GM18520 (cell line): Measurements from ENCODE around the gene BRSK1.

ENCODE experiments used
- ATAC-seq: cut with Tn5 transposase; IDR thresholded peaks from one replicate; pipeline ENCODE4 v1.9.1; 2021; ENCODE audit not compliant: unreplicated experiment

Gene BRSK1

GRCh38 chr19:55283548-55284377 lies at the start of gene BRSK1:
Gene BRSK1 (plus strand): TSS chr19:55283997. CDS start chr19:55284443, 446 bp downstream.
- no peak for ATAC-seq

GRCh38 chr19:55238030-55238429 lies 45.8 kb upstream of the BRSK1 start:
- no peak for ATAC-seq

DNA sequence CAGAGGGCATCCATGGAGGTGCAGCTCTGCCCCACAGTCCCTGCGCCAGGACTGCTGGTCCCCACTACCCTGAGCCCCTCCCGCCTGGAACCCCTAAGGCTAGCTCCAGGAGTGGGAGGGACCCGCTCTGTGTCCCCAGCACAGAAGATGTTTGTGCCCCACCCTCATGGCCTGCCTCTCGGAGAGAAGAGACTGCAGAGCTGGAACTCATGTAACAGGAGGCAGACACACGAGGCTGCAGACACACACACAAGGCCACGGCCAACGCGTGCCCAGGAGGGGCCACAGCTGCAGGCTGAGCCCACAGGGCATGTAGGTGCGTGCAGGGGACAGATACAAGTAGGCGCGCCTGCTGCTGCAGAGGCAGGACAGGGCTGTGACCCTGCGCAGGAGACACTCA lies 44.8 kb upstream of the BRSK1 start:
- no peak for ATAC-seq

DNA sequence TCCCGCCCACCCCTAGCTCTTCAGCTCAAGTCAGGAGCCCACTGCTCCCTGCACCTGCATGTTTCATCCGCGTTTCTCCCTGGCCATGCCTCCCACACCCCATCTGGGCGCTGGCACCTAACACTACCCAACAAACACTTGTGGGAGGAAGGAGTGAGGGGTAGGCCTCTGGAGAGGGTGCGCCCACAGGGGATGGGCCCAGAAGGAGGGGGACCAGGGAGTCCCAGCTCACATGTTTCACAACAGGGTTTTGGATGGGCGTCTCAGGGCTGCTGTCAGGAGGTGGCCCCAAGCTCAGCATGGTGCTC lies 43.1 kb upstream of the BRSK1 start:
- no peak for ATAC-seq

DNA sequence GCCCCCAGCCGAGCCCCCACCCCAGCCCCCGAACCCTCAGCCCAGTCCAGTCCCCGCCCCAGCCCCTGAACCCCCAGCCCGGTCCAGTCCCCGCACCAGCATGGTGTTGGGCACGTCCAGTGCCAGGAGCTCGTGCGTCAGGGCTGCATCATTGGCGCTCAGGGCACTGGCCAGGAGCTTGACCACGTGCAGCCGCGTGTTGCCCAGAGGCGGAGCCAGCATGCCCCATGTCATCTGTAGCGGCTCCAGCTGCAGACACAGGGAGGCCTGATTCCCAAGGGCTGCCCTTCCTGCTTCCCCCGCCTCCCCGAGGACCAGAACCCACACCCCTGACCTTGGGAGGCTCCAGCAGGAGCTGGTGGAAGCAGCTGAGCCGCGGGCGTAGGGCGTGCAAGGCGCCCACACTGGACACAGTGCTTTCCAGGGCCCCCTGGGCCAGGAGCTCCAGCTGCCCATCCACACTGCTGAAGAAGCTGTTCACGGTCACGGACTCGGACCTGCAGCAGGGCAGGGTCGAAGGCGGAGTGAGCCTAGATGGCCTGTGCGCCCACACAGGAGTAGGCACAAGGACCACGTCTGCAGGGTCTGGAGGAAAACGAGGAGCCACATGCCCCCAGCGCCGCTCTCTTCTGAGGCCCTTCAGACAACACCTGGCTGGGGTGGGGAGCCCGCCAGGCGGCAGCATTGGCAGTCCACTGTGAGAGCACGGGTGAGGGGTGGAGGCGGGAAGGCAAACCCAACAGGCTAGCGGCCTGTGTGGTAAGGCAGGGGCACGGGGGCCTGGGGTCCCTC lies 42.5 kb upstream of the BRSK1 start:
- ATAC-seq: no peak

GRCh38 chr19:55241935-55242464 lies 41.8 kb upstream of the BRSK1 start:
- ATAC-seq: no peak

DNA sequence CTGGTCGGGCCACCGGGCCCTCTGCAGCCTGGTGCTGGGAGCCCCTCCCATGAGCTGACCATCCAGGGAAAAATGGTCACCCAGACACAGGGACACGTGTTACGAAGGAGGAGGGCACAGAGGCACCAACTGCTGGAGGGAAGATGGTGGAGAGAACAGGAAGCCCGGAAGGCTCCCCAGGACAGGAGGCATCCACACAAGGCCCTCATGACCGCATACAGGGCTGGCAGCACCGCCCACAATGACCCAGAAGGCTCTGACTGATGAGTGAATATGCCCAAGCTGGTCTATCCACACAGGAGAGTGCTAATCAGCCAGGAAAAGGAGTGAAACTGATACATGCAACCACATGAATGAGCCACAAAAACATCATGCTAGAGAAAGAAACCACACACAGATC lies 41.3 kb upstream of the BRSK1 start:
- no peak for ATAC-seq

- ATAC-seq: no peak
Observed at GRCh38 chr19:55244004-55244680, 39.7 kb upstream of the BRSK1 start.

DNA sequence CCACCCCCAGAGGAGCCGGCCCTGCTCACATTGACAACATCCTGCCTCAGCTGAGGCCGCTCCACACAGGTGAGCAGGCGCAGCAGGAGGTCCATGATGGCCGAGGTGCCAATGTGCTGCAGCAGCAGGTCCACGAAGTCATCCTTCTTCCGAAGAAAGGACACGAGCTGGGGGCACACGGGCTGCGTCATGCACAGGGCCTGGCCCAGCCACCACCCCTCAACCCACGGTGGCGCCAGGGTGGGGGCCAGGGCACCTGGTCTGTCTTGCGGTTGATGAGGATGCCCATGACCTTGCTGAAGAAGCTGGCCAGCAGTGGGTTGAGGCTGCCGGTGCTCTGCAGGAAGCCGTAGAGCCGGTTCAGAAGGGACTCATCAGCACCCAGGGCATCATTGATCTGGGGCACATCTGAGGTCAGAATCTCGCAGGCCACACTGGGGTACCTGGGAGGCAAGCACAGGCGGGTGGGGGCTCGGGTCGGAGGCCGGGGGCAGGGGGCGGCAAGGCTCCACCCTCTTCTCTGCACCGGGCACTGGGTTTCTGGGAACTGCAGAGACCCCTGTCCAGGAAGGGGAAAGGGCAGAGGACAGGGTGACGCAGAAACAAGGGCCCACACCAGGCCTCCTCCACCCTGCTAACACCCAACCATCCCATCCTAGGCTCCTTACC lies 38.4 kb upstream of the BRSK1 start:
- ATAC-seq: no peak

- no peak for ATAC-seq
Observed at GRCh38 chr19:55246462-55247451, 37.0 kb upstream of the BRSK1 start.

DNA sequence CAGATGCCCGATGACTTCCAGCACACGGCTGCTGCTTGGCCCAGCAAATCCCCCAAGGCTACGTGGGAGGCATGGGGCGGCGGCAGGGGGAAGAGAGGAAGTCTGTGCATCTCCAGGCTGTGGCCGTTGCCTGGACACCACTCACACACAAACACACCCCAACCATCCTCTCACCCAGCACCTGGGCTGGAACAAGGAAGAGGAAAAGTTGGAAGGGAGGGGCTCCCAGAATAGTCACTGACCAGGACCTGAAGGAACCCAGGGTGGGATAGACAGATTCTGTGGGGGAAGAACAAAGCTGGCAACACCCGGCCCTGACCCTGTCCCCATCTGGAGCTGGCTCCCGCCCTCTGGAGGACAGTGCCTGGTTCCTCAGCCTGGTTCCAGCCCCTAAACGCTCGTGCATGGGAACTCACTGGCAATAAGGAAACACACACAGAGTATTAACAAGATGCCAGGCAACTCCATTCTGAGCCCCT lies 36.1 kb upstream of the BRSK1 start:
- ATAC-seq: no peak

DNA sequence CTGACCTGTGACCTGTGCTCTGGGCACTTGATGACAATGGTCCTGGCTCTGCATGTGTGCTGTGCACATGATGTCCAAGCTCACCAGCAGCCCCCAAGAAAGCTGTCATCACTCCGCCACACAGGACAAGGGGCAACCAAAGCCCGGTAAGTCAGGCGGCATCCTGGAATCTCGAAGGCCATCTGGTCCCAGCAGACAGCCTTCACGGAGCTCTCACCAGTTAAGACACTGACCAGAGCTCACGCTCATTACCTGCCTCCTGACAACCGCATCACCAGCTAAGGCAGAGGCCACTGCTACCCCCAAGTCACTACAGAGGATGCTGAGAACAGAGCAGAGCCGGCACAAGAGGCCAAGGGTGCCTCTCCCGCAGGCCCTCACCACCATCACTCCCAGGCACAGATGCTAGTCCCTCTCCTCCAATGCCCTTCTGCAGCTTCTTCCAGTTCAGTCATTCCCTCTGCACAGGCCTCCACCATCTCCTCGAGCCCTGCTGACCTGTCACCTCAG lies 35.6 kb upstream of the BRSK1 start:
- no peak for ATAC-seq

DNA sequence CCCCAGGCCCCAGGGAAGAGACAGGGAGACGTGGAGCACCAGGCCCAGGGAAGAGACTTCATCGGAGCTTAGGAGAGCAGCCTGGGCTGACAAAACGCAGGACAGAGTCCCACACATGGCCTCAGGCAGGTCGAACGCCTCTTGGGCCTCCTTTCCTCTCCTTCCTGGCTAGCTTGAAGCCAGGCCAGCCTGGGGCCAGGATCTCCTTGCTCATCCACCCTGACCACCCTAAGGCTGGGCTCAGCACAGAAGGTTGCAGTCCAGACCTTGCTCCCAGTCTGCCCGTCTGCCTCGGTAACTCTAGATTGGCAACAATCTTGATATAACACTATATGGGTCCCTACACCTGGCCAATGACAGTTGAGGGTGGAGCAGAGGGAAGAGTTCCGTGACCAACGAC lies 35.1 kb upstream of the BRSK1 start:
- ATAC-seq: no peak

- no peak for ATAC-seq
Observed at GRCh38 chr19:55249841-55250240, 34.0 kb upstream of the BRSK1 start.

DNA sequence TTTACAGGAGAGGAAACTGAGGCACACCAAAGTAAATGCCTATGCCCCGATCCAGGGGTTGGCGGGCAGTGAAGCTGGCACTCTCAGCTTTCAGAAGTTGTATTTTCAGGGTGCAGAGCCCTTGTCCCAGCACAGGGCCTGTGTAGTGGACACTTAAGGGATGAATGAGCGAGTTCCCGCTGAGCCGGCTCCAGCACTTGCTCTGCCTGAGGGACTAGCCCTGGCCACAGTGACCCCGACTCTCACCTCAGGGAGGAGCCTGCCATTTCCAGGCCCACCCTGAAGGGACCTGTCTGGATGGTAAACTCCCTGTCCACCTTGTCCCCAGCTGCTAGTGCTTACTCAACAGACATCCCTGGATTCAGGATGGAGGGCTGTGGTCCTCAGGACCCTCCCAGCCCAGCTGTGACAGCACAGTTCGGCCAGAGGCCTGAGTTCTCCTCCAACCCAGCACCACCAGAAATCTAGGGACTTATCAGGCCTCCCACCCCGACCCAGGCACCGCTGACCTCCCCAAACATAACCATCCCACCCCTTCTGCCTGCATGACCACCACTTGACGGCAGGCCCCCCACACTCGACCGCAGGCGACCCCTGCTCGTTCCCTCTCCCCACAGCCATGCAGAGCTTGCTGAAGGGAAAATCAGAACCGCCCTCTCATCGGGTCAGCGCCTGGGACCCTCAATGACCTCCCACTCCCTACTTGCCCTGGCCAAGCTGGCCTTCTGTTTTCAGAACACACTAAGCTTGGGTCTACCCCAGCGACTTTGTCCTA lies 33.3 kb upstream of the BRSK1 start:
- ATAC-seq: no peak

DNA sequence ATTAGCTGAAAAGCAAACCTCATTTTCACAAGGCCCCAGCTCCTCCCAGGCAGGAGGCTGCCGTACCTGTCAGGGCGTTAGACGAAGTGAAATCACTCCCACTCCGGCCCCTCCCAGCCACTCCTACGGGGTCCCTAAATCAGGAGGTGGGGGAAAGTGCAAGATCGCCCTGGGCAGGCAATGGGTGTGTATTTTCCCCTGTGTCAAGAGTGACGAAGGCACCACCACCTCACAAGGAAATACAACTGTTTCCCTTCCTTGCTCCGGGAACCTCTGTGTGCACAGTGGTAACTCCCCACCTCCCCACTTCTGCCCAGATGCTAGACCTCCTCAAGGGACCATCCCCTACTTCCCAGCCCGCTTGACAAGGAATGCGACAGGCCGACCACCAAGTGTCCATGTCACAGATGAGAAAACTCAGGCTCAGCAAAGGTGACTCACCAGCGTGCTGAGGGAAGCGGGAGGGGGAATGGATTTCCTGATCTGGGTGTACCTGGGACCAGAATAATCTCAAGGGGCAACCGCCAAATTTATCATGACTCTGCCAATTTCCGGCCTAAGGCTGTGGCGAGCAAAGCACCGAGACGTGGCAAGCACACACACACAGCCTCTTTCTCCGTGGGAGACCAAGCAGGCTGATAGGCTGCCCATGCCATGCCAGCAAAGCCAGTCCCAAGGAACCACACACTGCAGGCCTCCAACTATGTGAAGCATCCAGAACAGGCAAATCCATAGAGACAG lies 32.3 kb upstream of the BRSK1 start:
- ATAC-seq: no peak

- no peak for ATAC-seq
Observed at GRCh38 chr19:55252760-55253663, 30.8 kb upstream of the BRSK1 start.
